B cell (primary cell): ENCODE results near the gene APBA2. TPM values are rescaled to one million over a fixed set of nuclear protein-coding genes. Genes with fewer than 3 reads are reported as not detected.
"Not testable (repeated sequence)": the region's sequence is repeated elsewhere in the genome, so short reads cannot be mapped to it uniquely, and the experiment has no call there.

Experiments
- ATAC-seq: fragments of 200-7000 bp; cut with Tn5 transposase; one replicate; pipeline ENCODE4 v1.10.0; 2021; ENCODE audit warnings: low read depth, mild to moderate bottlenecking, moderate number of reproducible peaks, moderate library complexity
- CTCF ChIA-PET: fragments of 350-600 bp; sonication (Branson Sonifier 250); formaldehyde crosslinking; loops from one replicate; lab custom pipeline; 2021; ENCODE audit warnings: antibody characterized with exemption, inconsistent platforms; lab: Charles Lee
- POLR2A ChIA-PET: fragments of 350-600 bp; sonication (Branson Sonifier 250); formaldehyde crosslinking; loops from one replicate; lab custom pipeline; 2021; ENCODE audit warnings: antibody characterized with exemption; lab: Charles Lee
- DNase-seq: peaks from one replicate; pipeline ENCODE4 v3.0.0; 2013
- H2AFZ ChIP-seq: 2 replicates; pipeline ENCODE4 v1.6.1; 2012; ENCODE audit warnings: mild to moderate bottlenecking, low read depth, low read length; ENCODE audit not compliant: insufficient read depth, poor library complexity, severe bottlenecking
- H3K27ac ChIP-seq, 2 donors: 1 replicate in 1 of 2; 2 replicates in 1 of 2; pipeline ENCODE4 v1.5.1; 2012 to 2013; ENCODE audit warnings: low read length in 2 of 2, mild to moderate bottlenecking in 2 of 2, moderate library complexity in 1 of 2
- H3K27me3 ChIP-seq, 4 experiments: fragments of 200-600 bp in 1 of 4; sonication (generic) in 1 of 4; replicated peaks in 1 of 4; 1 replicate in 2 of 4; 2 replicates in 2 of 4; pipeline versions ENCODE4 v1.6.1 to v1.7.0; 2013 to 2016; ENCODE audit warnings: low read length in 3 of 4, mild to moderate bottlenecking in 2 of 4, mixed read lengths in 1 of 4, moderate library complexity in 1 of 4; ENCODE audit not compliant: insufficient read depth in 4 of 4, control insufficient read depth in 3 of 4; ENCODE audit errors: control extremely low read depth in 1 of 4
- H3K36me3 ChIP-seq, 2 experiments: replicated peaks in 1 of 2; 1 replicate in 1 of 2; 2 replicates in 1 of 2; pipeline versions ENCODE4 v1.6.1 to v1.7.1; 2013; ENCODE audit warnings: low read length in 1 of 2; ENCODE audit not compliant: insufficient read depth in 2 of 2, control insufficient read depth in 1 of 2; ENCODE audit errors: control extremely low read depth in 1 of 2, extremely low read depth in 1 of 2
- H3K4me1 ChIP-seq, 2 donors: fragments of 200-600 bp in 1 of 2; sonication (generic) in 1 of 2; 1 replicate in 1 of 2; 2 replicates in 1 of 2; pipeline versions ENCODE4 v1.5.1 to v1.6.1; 2013 to 2017; ENCODE audit warnings: low read length in 2 of 2; ENCODE audit not compliant: control insufficient read depth in 2 of 2, insufficient read depth in 2 of 2
- H3K4me2 ChIP-seq: replicated peaks from 2 replicates; pipeline ENCODE3; 2012; ENCODE audit warnings: mild to moderate bottlenecking, low read depth, low read length; ENCODE audit not compliant: poor library complexity, severe bottlenecking
- H3K4me3 ChIP-seq, 5 experiments: fragments of 200-600 bp in 1 of 5; sonication (generic) in 1 of 5; 1 replicate in 3 of 5; 2 replicates in 2 of 5; pipeline versions ENCODE4 v1.5.1 to v1.7.0; 2011 to 2016; ENCODE audit warnings: low read length in 4 of 5, mild to moderate bottlenecking in 4 of 5, low read depth in 2 of 5, control low read depth in 1 of 5, moderate library complexity in 1 of 5; ENCODE audit not compliant: insufficient read depth in 1 of 5; ENCODE audit errors: control extremely low read depth in 1 of 5, extremely low read depth in 1 of 5
- H3K79me2 ChIP-seq: fragments of 200-600 bp; sonication (generic); one replicate; pipeline ENCODE4 v1.6.0; 2016; ENCODE audit warnings: low read length; ENCODE audit not compliant: control insufficient read depth, insufficient read depth
- H3K9ac ChIP-seq: fragments of 200-600 bp; sonication (generic); 2 replicates; pipeline ENCODE4 v1.6.1; 2017; ENCODE audit warnings: mild to moderate bottlenecking, low read length, moderate library complexity
- H3K9me3 ChIP-seq, 3 donors: one replicate each; pipeline versions ENCODE4 v1.6.1 to v1.7.1; 2013; ENCODE audit warnings: low read length in 2 of 3; ENCODE audit not compliant: control insufficient read depth in 2 of 3, insufficient read depth in 1 of 3; ENCODE audit errors: control extremely low read depth in 1 of 3
- H4K20me1 ChIP-seq: 2 replicates; pipeline ENCODE4 v1.6.0; 2012; ENCODE audit warnings: mild to moderate bottlenecking, low read length; ENCODE audit not compliant: insufficient read depth, control insufficient read depth, poor library complexity, severe bottlenecking
- H3K27ac Mint-ChIP-seq: one replicate; pipeline ENCODE4 v1.8.0; 2021; ENCODE audit warnings: mixed read lengths
- H3K27me3 Mint-ChIP-seq: one replicate; pipeline ENCODE4 v1.8.0; 2021; ENCODE audit warnings: mixed read lengths
- H3K4me1 Mint-ChIP-seq: one replicate; pipeline ENCODE4 v1.8.0; 2021; ENCODE audit warnings: mixed read lengths
- H3K4me3 Mint-ChIP-seq: one replicate; pipeline ENCODE4 v1.8.0; 2021; ENCODE audit warnings: mixed read lengths
- H3K9me3 Mint-ChIP-seq: one replicate; pipeline ENCODE4 v1.8.0; 2022; ENCODE audit warnings: mixed read lengths; ENCODE audit not compliant: insufficient read depth
- CTCF ChIP-seq: fragments of 200-600 bp; IDR thresholded peaks from one replicate; pipeline ENCODE4 v1.8.0; 2022; ENCODE audit warnings: antibody characterized with exemption, mild to moderate bottlenecking
- EZH2 ChIP-seq: IDR thresholded peaks from 2 replicates; pipeline ENCODE4 v1.6.1; 2012; ENCODE audit warnings: borderline replicate concordance, low read depth, mild to moderate bottlenecking, moderate library complexity, low read length; ENCODE audit not compliant: insufficient read depth, poor library complexity, severe bottlenecking
- WGBS: methylation state at CpG from one replicate; pipeline ENCODE4 v1.1.5; 2013; ENCODE audit warnings: missing lambda C conversion rate; ENCODE audit not compliant: insufficient coverage; 5-methylcytosine and 5-hydroxymethylcytosine counted together
- intact Hi-C: fragments of 100-400 bp; cut with micrococcal nuclease; formaldehyde crosslinking; loops from one replicate; pipeline ENCODE4 v1.10.0; 2022
- polyA plus RNA-seq: library from polyadenylated mRNA; depleted of rRNA; stranded (reverse); fragments of >200 nt; gene quantifications from 2 replicates; pipeline ENCODE4 v1.2.3, GENCODE V29; 2012
- total RNA-seq, 2 donors: library from RNA; stranded (reverse); fragments of 120-200 nt in 1 of 2; gene quantifications; 1 replicate in 1 of 2; 2 replicates in 1 of 2; pipeline versions ENCODE4 v1.2.3 to v1.2.4, GENCODE V29; 2013 to 2022

Gene APBA2
- total and polyA plus RNA-seq, 2 donors (not counting 1 experiment from before 2014, with no cell fraction given): 0.19 TPM; not detected in 1

GRCh38 chr15:29044503-29044901 lies 158.7 kb downstream of the APBA2 start:
- POLR2A ChIA-PET: no interaction called here
- no peaks in the 10 kb centered on the region for H4K20me1 ChIP-seq
- TF ChIP-seq EZH2 (no peak), CTCF (no peak)
- H3K4me3 Mint-ChIP-seq: no peak overlapping the region
- H3K4me3 ChIP-seq: no peak overlapping the region
- no CpG with 5 or more reads among the region's 1 CpG for WGBS
- H3K27ac ChIP-seq: no peak overlapping the region
- H3K4me1 ChIP-seq: no peaks in the 10 kb centered on the region
- ATAC-seq (no peak), DNase-seq (no peak)
- H3K36me3 ChIP-seq: no peaks in the 10 kb centered on the region
- intact Hi-C loops: no loop called here
- CTCF ChIA-PET: no interaction called here
- H3K27me3 Mint-ChIP-seq: no peaks in the 10 kb centered on the region
- H3K9ac ChIP-seq: no peak overlapping the region
- H2AFZ ChIP-seq: no peak overlapping the region
- H3K79me2 ChIP-seq: no peaks in the 10 kb centered on the region
- no peak overlapping the region for H3K27ac Mint-ChIP-seq
- H3K9me3 Mint-ChIP-seq: no peaks in the 10 kb centered on the region
- no peaks in the 10 kb centered on the region for H3K27me3 ChIP-seq
- no peaks in the 10 kb centered on the region for H3K4me1 Mint-ChIP-seq
- H3K9me3 ChIP-seq: no peaks in the 10 kb centered on the region
- H3K4me2 ChIP-seq: no peak overlapping the region

- H3K27ac Mint-ChIP-seq, H3K4me3 ChIP-seq, ATAC-seq, H3K27ac ChIP-seq, CTCF ChIA-PET, H3K9me3 Mint-ChIP-seq, H3K9ac ChIP-seq, H3K79me2 ChIP-seq, H2AFZ ChIP-seq, H3K4me1 Mint-ChIP-seq, POLR2A ChIA-PET, H3K27me3 ChIP-seq, intact Hi-C loops, H3K4me3 Mint-ChIP-seq, H3K27me3 Mint-ChIP-seq, H3K4me1 ChIP-seq, H4K20me1 ChIP-seq, DNase-seq, H3K9me3 ChIP-seq, H3K4me2 ChIP-seq, H3K36me3 ChIP-seq: not testable (repeated sequence)
- WGBS: 97% methylated on average over 5 of the region's 7 CpGs
Observed at GRCh38 chr15:29045161-29045560, 159.4 kb downstream of the APBA2 start.
